ENCODE results near the gene ABCC6.

DNA sequence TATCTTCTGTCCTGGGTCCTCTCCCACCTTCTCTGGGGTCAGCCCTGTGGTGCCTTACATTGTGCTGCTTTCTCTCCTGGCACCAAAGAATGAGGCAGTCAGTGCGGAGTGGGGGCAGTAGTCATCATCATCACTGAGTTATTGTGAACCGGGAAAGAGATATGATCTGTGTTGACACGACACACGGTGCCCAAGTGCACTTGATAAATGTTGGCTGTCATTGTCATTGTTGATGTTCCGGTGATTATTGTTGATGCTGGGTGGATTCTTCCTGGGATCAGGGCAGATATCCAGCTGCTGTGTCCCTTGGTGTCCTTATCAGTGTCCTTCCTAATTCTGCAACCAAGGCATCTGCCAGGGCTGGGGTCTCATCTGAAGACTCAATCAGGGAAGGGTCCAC is 121.7 kb downstream of the ABCC6 start:
- TF ChIP-seq CTCF (IDR thresholded peaks at IDR 0.05) (no peak), POLR2A (IDR thresholded peaks at IDR 0.05) (no peak)

Measured in testis (tissue), 2 donors.